Measurements from ENCODE around the gene RXFP3. TPM values are rescaled to one million over a fixed set of nuclear protein-coding genes. Genes with fewer than 3 reads are reported as not detected.
A peak's percentile ranks its signal among the peaks of the same experiment; 100 is the strongest.
"Not testable (repeated sequence)": the region's sequence is repeated elsewhere in the genome, so short reads cannot be mapped to it uniquely, and the experiment has no call there.

RXFP3 gene, protein sequence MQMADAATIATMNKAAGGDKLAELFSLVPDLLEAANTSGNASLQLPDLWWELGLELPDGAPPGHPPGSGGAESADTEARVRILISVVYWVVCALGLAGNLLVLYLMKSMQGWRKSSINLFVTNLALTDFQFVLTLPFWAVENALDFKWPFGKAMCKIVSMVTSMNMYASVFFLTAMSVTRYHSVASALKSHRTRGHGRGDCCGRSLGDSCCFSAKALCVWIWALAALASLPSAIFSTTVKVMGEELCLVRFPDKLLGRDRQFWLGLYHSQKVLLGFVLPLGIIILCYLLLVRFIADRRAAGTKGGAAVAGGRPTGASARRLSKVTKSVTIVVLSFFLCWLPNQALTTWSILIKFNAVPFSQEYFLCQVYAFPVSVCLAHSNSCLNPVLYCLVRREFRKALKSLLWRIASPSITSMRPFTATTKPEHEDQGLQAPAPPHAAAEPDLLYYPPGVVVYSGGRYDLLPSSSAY
- not detected for total RNA-seq (ENCODE audit: insufficient read depth, low replicate concordance)

DNA sequence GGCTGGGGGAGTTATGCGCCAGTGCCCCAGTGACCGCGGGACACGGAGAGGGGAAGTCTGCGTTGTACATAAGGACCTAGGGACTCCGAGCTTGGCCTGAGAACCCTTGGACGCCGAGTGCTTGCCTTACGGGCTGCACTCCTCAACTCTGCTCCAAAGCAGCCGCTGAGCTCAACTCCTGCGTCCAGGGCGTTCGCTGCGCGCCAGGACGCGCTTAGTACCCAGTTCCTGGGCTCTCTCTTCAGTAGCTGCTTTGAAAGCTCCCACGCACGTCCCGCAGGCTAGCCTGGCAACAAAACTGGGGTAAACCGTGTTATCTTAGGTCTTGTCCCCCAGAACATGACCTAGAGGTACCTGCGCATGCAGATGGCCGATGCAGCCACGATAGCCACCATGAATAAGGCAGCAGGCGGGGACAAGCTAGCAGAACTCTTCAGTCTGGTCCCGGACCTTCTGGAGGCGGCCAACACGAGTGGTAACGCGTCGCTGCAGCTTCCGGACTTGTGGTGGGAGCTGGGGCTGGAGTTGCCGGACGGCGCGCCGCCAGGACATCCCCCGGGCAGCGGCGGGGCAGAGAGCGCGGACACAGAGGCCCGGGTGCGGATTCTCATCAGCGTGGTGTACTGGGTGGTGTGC is at the start of gene RXFP3:
Gene RXFP3, plus strand, starts transcription at position 6 of the 636 bp plus-strand sequence. Its CDS starts 355 bp downstream, at position 361.
- peak; percentile 23 for DNase-seq (ENCODE audit: low spot score)

DNA sequence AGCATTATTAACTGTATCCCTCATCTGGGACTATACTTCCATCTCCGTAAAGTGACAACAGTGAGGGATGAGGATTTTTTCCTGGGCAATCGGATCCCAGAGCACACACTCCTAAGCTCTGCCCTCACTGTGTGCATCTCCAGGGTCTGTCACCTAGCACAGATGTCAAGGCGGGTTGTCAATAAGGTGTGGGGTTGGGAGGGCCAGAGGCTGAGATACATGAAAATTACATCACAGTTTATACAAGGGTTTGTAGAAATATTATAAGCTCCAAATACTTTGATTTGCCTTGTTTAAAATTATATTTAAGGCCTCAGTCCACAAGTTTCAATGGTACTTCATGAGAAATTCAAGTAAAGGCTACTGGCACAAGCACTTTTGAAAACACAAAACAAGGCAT is 48.9 kb upstream of the RXFP3 start:
- DNase-seq (ENCODE audit: low spot score): no peak

DNA sequence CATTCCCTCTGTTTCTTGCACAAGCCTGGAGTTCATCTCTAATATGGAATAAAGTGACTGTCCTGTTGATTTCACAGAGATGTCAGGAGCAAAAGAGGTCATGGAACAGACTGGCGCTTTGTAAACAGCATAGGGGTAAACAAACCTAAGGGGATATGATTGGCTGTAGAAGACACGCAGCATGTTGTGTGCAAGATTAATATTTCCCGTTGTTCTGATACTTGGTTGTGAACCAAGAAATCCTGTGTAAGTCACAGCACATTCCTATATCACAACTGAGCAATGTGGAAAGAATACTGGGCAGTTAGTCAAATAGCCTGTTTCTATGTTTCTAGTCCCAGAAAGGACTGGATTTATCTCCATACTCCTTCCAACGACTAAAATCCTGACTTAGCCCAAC is 47.6 kb upstream of the RXFP3 start:
- peak; percentile 68 for DNase-seq (ENCODE audit: low spot score)

DNA sequence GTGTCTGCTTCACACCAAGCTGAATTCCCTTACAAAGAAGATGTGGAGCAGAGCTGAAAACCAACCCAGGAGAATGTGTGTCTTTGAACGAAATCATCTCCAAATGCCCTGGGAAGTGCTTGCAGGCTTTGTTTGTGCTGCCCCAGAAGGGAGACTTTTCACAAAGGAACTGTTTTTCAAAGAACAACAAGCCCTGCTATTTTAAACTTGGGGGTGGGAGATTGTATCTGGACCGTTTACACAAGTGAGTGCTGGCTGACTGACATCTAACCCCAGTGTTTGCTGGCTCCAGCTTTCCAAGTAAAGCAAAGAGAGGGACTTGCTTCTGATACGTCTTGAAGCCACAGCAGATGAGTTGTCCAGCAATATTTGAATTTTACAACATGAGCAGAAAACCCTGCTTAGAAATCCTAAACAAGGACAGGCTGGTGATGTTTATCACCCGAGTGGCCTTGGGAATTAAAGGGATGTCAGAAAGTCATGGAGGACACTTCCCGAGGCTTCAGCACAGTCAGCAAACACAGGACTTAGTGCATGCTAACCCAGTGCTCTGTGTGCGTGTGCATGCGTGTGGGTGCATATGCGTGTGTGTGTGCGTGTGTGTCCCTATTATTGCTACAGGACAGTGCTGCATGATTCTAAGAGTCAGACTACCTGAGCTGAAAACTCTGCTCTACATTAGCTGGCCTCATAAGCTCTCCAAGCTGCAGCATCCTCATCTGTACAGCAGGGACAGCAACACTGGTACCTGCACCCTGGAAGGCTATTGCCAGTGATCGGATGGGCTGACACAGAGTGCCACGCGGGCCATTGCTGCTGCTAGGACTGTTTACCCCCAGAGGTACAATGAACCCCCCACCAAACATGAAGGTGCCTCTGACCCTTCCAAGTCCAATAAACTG is 45.8 kb upstream of the RXFP3 start:
- peak; percentile 27 for DNase-seq (ENCODE audit: low spot score)

DNA sequence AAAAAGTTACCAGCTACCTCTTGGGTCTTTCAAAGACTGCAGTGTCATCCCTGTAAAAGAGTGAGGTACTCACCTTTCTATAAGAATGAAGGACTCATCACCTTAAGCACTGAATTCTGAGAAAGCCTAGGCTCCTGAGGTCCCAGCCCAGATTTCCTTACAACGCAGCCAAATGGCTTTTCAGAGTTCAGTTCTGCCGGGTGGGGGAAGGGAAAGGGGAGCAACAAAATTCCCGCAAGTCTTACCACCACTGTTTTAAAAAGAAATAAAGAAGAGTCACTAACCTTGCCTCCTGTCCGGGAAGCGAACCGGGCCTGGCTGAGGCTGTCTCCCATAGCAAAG is 44.8 kb upstream of the RXFP3 start:
- peak; percentile 20 for DNase-seq (ENCODE audit: low spot score)

DNA sequence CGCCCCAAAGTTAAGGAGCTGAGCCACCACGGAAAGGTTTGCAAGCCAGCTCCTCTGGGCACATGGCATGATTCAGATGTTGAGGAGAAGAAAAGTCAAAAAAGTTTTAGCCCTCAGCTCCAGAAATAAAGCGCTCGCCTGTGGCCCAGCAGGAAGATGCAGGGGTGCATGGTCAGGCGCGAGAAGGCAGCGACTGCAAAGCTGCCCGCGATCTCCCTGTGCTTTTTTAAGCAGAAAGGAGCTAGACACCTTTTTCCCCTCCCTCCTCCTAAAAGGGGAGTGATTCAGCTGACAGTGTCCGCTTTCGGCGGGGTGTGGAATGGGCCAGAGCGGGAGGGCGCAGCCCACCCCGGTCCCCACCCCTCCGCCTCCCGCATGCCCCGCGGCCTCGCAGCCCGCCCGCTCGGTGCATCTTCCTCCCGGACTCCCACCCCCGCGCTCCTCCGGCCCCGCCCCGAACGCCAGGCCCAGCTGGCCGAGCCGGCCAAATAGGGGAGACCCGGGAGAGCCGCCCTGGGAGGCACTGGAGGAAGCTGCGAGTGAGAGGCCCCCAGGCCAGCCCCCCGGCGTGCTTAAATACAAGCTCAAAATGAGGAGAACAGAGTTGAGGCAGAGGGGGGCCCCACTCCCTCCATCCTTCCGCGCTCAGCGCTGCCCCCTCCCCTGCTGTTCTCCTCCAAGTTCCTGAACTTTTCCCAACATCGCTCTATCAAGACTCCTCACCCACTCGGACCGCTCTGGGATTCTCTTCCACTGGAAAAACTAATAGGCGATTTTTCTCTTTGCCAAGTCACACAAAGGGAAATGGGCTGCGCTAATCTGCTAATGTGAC is 44.2 kb upstream of the RXFP3 start, which contains the start of gene ADAMTS12:
Gene ADAMTS12, minus strand, starts transcription at position 203 of the 832 bp plus-strand sequence. Its CDS starts 134 bp downstream, at position 69.
- DNase-seq (ENCODE audit: low spot score): peak; percentile 83

DNA sequence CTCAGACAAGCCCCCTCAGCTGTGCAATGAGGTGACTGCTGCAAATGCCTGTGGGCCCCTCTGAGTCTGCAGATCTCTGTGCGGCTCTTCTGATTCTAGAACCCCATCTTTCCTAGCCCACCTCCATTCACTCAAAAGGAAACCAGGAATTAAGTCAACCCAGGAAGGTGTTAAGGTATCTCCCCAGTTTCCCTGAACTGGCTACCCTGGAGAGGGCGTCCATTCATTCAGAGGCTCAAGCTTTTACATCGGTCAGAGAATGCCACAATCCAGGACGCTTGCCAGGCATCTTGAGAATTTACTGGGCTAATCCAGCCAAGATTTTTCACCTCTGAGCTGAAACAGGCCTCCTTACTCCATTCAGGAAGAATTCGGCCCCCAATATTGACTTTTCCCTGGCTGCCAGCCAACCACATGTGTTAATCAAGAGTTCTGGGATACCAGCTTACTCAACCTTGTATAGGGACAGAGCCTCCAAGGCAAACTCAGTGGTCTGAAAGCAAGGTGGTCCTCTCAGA is 43.5 kb upstream of the RXFP3 start:
- DNase-seq (ENCODE audit: low spot score): peak; percentile 89

DNA sequence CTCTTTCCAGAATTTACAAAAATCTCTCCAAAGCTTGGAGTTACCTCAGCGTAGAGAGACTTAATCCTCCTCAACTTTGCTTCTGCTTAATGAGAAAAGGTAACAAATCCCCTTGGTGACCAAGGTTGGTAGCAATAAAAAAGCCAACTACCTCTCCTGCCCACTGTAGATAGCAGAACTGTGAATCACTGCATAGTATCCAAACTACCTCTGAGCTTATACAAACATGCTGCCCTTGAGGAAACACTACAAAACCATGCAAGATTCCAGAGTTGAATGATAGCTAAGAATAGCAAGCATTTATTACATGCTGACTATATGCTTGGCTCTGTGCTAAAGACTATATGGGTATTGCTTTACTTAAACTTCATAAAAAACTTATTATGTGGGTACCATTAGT is 41.6 kb upstream of the RXFP3 start:
- peak; percentile 15 for DNase-seq (ENCODE audit: low spot score)

DNA sequence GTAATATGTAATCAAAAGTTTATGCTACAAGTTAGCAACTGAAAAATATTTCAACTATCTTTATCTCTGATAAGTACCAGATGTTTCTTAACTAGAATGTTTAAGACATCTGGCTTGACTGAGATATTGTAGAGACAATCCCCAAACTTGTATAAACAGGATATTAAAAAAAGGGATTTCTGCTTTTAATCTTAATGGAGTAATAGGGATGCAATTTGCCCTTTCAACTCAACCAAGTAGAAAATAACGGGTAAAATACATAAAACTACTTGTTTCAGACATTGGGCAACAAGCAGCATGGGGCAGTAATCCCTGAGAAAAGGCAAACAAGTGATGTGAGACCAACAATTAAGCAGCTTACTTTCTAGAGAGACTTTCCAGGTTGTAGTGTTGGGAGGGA is 35.0 kb upstream of the RXFP3 start:
- peak; percentile 53 for DNase-seq (ENCODE audit: low spot score)

DNA sequence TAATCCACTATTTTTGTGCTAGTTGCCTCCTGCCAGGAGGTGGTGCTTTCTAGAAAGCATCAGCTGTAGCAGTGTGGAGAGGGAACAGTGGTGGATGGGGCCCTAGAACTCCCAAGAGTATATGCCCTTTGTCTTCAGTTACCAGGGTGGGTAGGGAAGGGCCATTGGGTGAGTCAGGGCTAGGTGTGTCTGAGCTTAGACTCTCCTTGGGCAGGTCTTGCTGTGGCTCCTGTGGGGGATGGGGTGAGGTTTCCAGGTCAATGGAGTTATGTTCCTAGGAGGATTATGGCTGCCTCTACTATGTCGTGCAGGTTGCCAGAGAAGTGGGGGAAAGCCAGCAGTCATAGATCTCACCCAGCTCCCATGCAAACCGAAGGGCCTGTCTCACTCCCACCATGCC is 33.1 kb upstream of the RXFP3 start:
- no peak for DNase-seq (ENCODE audit: low spot score)

DNA sequence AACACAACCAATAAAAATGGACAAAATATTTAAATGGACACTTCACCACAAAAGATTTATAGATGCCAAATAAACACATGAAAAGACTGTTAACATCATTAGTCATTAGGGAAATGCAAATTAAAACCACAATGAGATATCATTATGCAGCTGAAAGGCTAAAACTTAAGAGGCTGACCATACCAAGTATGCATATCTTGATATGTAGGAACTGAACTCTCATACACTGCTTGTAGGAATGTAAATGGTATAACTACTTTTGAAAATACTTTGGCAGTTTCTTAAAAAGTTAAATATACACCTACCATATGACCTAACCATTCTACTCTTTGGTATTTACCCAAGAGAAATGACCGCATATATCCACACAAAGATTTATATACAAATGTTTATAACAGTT is 30.8 kb upstream of the RXFP3 start:
- no peak for DNase-seq (ENCODE audit: low spot score)

DNA sequence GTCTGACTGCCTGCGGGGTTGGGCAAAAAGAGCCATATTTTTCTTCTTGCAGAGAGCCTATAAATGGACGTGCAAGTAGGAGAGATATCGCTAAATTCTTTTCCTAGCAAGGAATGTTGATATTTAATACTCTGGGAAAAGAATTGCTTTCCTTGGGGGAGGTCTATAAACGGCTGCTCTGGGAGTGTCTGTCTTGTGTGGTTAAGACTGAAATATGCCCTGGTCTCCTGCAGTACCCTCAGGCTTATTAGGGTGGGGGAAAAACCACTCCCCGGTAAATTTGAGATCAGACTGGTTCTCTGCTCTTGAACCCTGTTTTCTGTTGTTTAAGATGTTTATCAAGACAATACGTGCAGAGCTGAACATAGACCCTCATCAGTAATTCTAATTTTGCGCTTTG is 29.9 kb upstream of the RXFP3 start:
- not testable (repeated sequence) for DNase-seq (ENCODE audit: low spot score)

DNA sequence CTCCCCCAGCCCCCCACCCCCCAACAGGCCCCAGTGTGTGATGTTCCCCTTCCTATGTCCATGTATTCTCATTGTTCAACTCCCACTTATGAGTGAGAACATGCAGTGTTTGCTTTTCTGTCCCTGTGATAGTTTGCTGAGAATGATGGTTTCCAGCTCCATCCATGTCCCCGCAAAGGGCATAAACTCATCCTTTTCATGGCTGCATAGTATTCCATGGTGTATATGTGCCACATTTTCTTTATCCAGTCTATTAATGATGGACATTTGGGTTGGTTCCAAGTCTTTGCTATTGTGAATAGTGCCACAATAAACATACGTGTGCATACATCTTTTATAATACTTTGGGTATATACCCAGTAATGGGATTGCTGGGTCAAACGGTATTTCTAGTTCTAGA is 21.3 kb upstream of the RXFP3 start:
- not testable (repeated sequence) for DNase-seq (ENCODE audit: low spot score)

DNA sequence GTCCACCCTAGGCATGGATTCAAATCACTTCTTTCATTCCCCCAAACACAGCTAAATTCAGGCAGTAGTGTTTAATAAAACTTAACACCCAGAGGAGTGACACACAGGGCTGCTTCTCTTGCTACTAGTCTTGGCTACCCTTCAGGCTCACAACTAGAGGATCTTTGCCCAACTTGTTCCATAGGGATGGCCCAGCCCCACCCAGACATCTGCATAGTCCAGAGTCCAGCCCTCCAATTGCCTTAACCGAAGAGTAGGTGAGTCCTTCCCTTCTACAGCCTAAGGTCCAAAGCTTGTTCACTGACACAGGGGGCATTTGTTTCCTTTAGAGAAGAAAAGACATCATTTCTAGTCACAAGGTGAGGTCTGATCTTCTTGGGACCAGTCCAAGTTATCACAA is 15.2 kb upstream of the RXFP3 start:
- DNase-seq (ENCODE audit: low spot score): no peak

DNA sequence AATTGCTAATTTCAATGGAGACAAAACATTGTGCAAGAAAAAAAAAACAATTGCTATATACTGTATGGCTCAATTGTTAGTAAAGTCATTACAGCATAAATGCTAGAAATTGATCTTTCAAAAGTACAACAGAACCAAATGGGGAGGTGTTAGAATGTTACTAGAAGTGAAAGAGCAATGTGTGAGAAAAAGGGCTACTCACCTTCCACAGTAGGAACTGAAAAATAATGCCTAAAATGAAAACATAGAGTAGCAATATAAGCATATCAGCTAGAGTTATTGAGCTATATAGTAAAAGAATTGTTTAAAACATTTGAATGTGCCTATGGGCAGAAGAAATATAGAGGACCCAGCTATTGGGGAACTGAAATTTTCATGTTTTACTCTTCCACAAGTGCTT is 10.9 kb upstream of the RXFP3 start:
- DNase-seq (ENCODE audit: low spot score): no peak

DNA sequence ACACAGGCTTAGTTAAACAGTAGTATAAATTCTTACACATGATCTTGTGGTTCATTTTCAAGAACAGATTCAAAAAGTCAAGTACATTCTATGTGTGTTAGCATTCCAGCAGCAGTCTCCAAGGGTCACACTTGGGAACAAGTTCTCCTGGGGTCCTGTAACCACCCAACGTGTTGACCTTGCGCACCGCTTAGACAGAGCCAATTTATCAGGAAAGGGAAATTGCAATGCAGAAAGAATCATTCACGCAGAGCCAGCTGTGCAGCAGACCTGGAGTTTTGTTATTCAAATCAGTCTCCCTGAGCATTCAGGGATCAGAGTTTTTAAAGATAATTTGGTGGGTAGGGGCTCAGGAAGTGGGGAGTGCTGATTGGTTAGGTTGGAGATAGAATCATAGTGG is 8.5 kb upstream of the RXFP3 start:
- DNase-seq (ENCODE audit: low spot score): no peak

DNA sequence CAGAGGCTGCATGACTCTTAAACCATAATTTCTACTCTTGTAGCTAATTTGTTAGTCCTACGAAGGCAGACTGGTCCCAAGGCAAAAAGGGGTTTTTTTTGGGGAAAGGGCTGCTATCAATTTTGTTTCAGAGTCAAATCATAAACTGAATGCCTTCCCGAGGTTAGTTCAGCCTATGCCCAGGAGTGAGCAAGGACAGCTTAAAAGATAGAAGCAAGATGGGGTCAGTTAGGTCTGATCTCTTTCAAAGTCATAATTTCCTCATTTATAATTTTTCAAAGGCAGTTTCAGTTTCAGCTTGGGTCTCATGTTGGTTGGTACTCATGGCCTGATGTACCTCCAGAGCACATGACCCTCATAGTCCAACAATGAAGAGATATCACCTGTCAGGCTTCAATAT is 7.9 kb upstream of the RXFP3 start:
- DNase-seq (ENCODE audit: low spot score): no peak

DNA sequence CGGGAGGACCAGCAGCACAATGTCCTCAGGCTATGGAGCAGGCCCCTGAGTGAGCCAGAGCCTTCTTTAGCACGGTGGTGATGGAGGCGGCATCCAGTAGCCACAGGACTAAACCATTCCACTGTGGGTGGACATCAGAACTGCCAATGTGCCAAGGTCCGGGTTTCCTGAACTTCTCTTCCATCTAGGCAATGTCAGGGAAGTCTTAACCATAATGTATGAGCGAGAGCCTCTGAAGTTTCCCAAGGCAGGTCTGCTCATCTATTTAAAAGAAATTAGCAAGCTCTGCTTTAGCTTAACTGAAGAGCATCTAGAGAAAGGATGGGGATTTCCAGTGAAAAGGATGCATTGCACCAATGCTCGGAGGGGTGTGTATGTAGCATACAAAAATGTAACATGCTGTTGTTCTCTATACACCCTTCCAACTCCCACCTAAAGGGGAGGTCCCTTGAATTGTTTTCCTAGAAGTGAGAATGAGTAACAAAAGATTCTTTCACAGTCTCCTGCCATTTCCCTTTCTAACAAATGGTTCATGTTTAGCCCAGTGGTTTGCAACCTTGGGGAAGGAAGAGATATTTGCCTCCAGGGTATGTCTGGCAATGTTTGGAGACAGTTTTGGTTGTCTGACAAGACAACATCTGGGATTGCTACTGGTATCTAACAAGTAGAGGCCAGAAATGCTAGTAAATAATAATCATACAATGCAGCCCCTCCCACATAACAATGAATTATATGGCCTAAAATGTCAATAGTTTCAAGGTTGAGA is 6.1 kb upstream of the RXFP3 start:
- DNase-seq (ENCODE audit: low spot score): no peak

DNA sequence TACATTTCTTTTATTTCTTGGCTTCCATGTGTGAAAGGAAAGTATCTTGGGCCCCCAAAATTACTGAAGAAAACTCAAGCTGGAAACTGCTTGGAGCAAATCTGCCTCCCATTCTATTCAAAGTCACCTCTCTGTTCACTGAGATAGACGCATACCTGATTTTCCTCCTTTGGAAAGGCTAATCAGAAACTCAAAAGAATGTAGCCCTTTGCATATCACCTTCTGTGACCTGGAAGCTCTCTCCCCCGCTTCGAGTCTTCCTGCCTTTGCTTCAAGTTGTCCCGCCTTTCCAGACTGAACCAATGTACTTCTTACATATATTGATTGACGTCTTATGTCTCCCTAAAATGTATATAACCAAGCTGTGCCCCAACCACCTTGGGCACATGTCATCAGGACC is 5.0 kb upstream of the RXFP3 start:
- no peak for DNase-seq (ENCODE audit: low spot score)

DNA sequence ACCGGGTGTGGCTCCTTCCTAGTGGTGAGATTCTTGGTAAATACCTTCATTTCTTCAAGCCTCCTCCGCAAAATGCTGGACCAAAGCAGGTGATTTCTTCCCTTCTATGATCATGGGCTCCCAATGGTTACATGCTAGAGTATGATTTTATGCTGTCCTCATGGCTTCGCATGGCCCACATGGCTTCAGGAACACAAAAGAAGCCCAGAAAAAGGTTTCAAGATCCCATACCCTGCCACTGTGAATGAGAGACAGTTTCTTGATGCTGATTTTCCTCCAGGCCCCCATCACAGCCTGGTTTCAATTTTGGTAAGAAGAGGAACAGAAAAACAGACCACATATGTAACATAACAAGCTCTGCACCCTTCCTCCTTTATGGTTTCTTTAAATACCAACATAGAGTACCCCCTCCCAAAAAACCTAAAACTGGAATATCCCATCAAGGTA is 2.4 kb upstream of the RXFP3 start:
- DNase-seq (ENCODE audit: low spot score): no peak
